GM23338 (cell line): ENCODE results near the gene ALOX5AP. TPM values are rescaled to one million over a fixed set of nuclear protein-coding genes. Genes with fewer than 3 reads are reported as not detected.

Experiments used
- ATAC-seq: fragments of 200-7000 bp; cut with Tn5 transposase; 3 replicates; pipeline ENCODE4 v1.9.1; 2020
- DNase-seq: peaks from one replicate; pipeline ENCODE4 v3.0.0-alpha.2; 2015; ENCODE audit warnings: low spot score
- H2AFZ ChIP-seq: fragments of 200-600 bp; sonication (generic); 2 replicates; pipeline ENCODE4 v1.8.0; 2016; ENCODE audit warnings: antibody characterized with exemption, mild to moderate bottlenecking, moderate library complexity
- H3F3A ChIP-seq: fragments of 200-600 bp; sonication (generic); replicated peaks from 2 replicates; pipeline ENCODE4 v1.8.0; 2017; ENCODE audit warnings: antibody characterized with exemption, mixed run types, low read depth
- H3K27ac ChIP-seq: fragments of 200-600 bp; sonication (generic); 2 replicates; pipeline ENCODE4 v1.6.1; 2016; ENCODE audit warnings: low read depth
- H3K27me3 ChIP-seq: fragments of 200-600 bp; sonication (generic); 2 replicates; pipeline ENCODE4 v1.8.0; 2016; ENCODE audit warnings: mild to moderate bottlenecking, mixed run types, moderate library complexity; ENCODE audit not compliant: insufficient read depth
- H3K36me3 ChIP-seq: fragments of 200-600 bp; sonication (generic); 2 replicates; pipeline ENCODE4 v1.8.0; 2016; ENCODE audit warnings: mild to moderate bottlenecking; ENCODE audit not compliant: insufficient read depth
- H3K4me1 ChIP-seq: fragments of 200-600 bp; sonication (generic); 2 replicates; pipeline ENCODE4 v1.8.0; 2016; ENCODE audit warnings: mild to moderate bottlenecking, moderate library complexity; ENCODE audit not compliant: insufficient read depth
- H3K4me2 ChIP-seq: fragments of 200-600 bp; sonication (generic); 2 replicates; pipeline ENCODE4 v1.7.1; 2017; ENCODE audit warnings: mixed run types
- H3K4me3 ChIP-seq: fragments of 200-600 bp; sonication (generic); 2 replicates; pipeline ENCODE4 v1.6.1; 2016; ENCODE audit warnings: mixed run types
- H3K79me2 ChIP-seq: fragments of 200-600 bp; sonication (generic); replicated peaks from 2 replicates; pipeline ENCODE4 v1.8.0; 2017; ENCODE audit warnings: mild to moderate bottlenecking; ENCODE audit not compliant: insufficient read depth
- H3K9me2 ChIP-seq: fragments of 200-600 bp; sonication (generic); 2 replicates; pipeline ENCODE4 v1.8.0; 2017; ENCODE audit not compliant: insufficient read depth
- H4K20me1 ChIP-seq: fragments of 200-600 bp; sonication (generic); replicated peaks from 2 replicates; pipeline ENCODE4 v1.8.0; 2017; ENCODE audit warnings: mild to moderate bottlenecking; ENCODE audit not compliant: insufficient read depth
- H3K27ac Mint-ChIP-seq: 2 replicates; pipeline ENCODE4 v1.8.0; 2020; ENCODE audit warnings: inconsistent platforms, mild to moderate bottlenecking, moderate library complexity, mixed read lengths
- H3K27me3 Mint-ChIP-seq: 3 replicates; pipeline ENCODE4 v1.8.0; 2022; ENCODE audit warnings: low read depth, mild to moderate bottlenecking, moderate library complexity, mixed read lengths, inconsistent platforms; ENCODE audit not compliant: insufficient read depth, poor library complexity
- H3K36me3 Mint-ChIP-seq: 3 replicates; pipeline ENCODE4 v1.8.0; 2021; ENCODE audit warnings: low read depth, mild to moderate bottlenecking, inconsistent platforms, moderate library complexity, mixed read lengths
- H3K4me1 Mint-ChIP-seq: 3 replicates; pipeline ENCODE4 v1.8.0; 2020; ENCODE audit warnings: mild to moderate bottlenecking, inconsistent platforms, mixed read lengths
- H3K4me3 Mint-ChIP-seq: 3 replicates; pipeline ENCODE4 v1.8.0; 2021; ENCODE audit warnings: moderate library complexity, mild to moderate bottlenecking, inconsistent platforms, mixed read lengths
- H3K9me3 Mint-ChIP-seq: 3 replicates; pipeline ENCODE4 v1.8.0; 2020; ENCODE audit warnings: moderate library complexity, mild to moderate bottlenecking, inconsistent platforms, mixed read lengths
- CREB1 ChIP-seq: fragments of 250-450 bp; sonication (Bioruptor Pico); IDR thresholded peaks from 2 replicates; pipeline ENCODE4 v1.5.0; 2020; ENCODE audit warnings: low read depth, mild to moderate bottlenecking, moderate library complexity
- NANOG ChIP-seq: IDR thresholded peaks from 2 replicates; pipeline ENCODE4 v1.6.1; 2016; ENCODE audit warnings: antibody characterized with exemption, borderline replicate concordance
- POLR2AphosphoS5 ChIP-seq: IDR thresholded peaks from 2 replicates; pipeline ENCODE4 v1.6.1; 2016; ENCODE audit warnings: antibody characterized with exemption, low read depth
- REST ChIP-seq: IDR thresholded peaks from one replicate; pipeline ENCODE4 v1.6.1; 2018; ENCODE audit warnings: antibody characterized with exemption; ENCODE audit not compliant: unreplicated experiment
- ZNF114 ChIP-seq: fragments of 250-450 bp; sonication (Bioruptor Pico); IDR thresholded peaks from 2 replicates; pipeline ENCODE4 v1.5.0; 2020; ENCODE audit warnings: mild to moderate bottlenecking, moderate library complexity
- ZNF462 ChIP-seq: fragments of 250-450 bp; sonication (Bioruptor Pico); IDR thresholded peaks from 2 replicates; pipeline ENCODE4 v1.5.0; 2020; ENCODE audit warnings: mild to moderate bottlenecking, moderate library complexity
- polyA plus RNA-seq: library from polyadenylated mRNA; unstranded; fragments of >200 nt; fragmentation: Nextera tagmentation; extraction: Ambion mirVana; gene quantifications from 2 replicates; pipeline ENCODE4 v1.2.1, GENCODE V29; 2016
- total RNA-seq: library from RNA; depleted of rRNA; stranded (reverse); fragments of >200 nt; shearing (Covaris generic); gene quantifications from 2 replicates; pipeline ENCODE4 v1.2.3, GENCODE V29; 2014
- TF ChIP-seq, protein P1 (sequence below), 2 experiments: fragments of 200-600 bp in 1 of 2; sonication (generic) in 1 of 2; conservative IDR thresholded peaks; 2 replicates each; pipeline versions ENCODE4 v1.5.1 to v1.6.1; 2016 to 2017; ENCODE audit warnings: antibody characterized with exemption in 2 of 2, low read depth in 2 of 2, mild to moderate bottlenecking in 2 of 2, moderate library complexity in 1 of 2

The ALOX5AP gene
- total and polyA plus RNA-seq, 2 experiments from 2014 or later: 0.23 TPM; not detected in 1

- TF ChIP-seq ZNF462 (CRISPR knock-in tag) (no peak), CREB1 (CRISPR knock-in tag) (no peak), NANOG (no peak), ZNF114 (CRISPR knock-in tag) (no peak), POLR2AphosphoS5 (no peak)
- TF ChIP-seq, protein P1, sequence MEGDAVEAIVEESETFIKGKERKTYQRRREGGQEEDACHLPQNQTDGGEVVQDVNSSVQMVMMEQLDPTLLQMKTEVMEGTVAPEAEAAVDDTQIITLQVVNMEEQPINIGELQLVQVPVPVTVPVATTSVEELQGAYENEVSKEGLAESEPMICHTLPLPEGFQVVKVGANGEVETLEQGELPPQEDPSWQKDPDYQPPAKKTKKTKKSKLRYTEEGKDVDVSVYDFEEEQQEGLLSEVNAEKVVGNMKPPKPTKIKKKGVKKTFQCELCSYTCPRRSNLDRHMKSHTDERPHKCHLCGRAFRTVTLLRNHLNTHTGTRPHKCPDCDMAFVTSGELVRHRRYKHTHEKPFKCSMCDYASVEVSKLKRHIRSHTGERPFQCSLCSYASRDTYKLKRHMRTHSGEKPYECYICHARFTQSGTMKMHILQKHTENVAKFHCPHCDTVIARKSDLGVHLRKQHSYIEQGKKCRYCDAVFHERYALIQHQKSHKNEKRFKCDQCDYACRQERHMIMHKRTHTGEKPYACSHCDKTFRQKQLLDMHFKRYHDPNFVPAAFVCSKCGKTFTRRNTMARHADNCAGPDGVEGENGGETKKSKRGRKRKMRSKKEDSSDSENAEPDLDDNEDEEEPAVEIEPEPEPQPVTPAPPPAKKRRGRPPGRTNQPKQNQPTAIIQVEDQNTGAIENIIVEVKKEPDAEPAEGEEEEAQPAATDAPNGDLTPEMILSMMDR (conservative IDR thresholded peaks at IDR 0.05; ENCODE audit: low read depth in 2 of 2): no peak
Measured at GRCh38 chr13:30700364-30700763, 35.0 kb upstream of the ALOX5AP start (continued).

DNA sequence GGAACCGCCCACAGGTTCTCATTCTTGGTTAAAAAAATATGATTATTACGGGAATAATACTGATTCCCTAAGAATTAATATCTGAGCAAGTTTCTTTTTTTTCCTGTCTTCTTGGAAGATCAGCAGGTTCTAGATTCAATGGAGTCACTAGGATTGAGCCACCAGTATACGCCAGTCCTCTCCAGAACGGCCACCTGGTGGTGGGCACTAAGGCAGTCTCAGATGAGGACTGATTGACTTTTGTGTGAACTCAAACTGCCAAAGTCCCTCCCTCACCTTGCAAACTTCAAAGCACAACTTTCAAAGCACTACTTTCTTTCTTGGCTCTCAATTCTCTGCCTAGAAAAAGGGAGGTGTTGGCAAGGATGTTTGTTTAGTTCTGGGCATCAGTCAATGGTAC is 33.3 kb upstream of the ALOX5AP start:
- peaks cover 11% of the 10 kb centered on the region for H3K4me1 Mint-ChIP-seq
- Histone ChIP-seq H3K9me2 (peaks cover 5% of the 10 kb centered on the region; the same call in 1 of the 2 replicates), H3K36me3 (no peaks in the 10 kb centered on the region), H3K4me3 (no peak overlapping the region), H3K79me2 (no peaks in the 10 kb centered on the region), H3K27ac (no peak overlapping the region), H3F3A (no peaks in the 10 kb centered on the region), H3K4me2 (no peak overlapping the region), H4K20me1 (no peaks in the 10 kb centered on the region), H3K4me1 (peaks cover 3% of the 10 kb centered on the region; the same call in 1 of the 2 replicates), H2AFZ (no peak overlapping the region), H3K27me3 (no peaks in the 10 kb centered on the region)
- H3K27me3 Mint-ChIP-seq: peaks cover 4% of the 10 kb centered on the region
- H3K27ac Mint-ChIP-seq: no peak overlapping the region
- H3K9me3 Mint-ChIP-seq: no peaks in the 10 kb centered on the region
- TF ChIP-seq REST (no peak), NANOG (no peak)
- TF ChIP-seq, protein P1 (conservative IDR thresholded peaks at IDR 0.05; ENCODE audit: low read depth in 2 of 2): peak; percentile 19 to 42
- H3K4me3 Mint-ChIP-seq: no peak overlapping the region
- no peaks in the 10 kb centered on the region for H3K36me3 Mint-ChIP-seq
- ATAC-seq (peak; percentile 32; the same call in 1 of the 3 replicates), DNase-seq (no peak)
